Measurements from ENCODE around the gene SLC34A1. TPM values are rescaled to one million over a fixed set of nuclear protein-coding genes. Genes with fewer than 3 reads are reported as not detected.
A peak's percentile ranks its signal among the peaks of the same experiment; 100 is the strongest.

The SLC34A1 gene
- total RNA-seq, 3 donors from 2014 or later = not detected

- Mint-ChIP-seq H3K27me3 (ENCODE audit: low read depth) (no peaks in the 10 kb centered on the region), H3K4me1 (ENCODE audit: low read depth) (peaks cover 38% of the 10 kb centered on the region), H3K9me3 (no peaks in the 10 kb centered on the region), H3K36me3 (ENCODE audit: insufficient read depth) (no peaks in the 10 kb centered on the region), H3K4me3 (no peak overlapping the region)
- ATAC-seq = no peak
- DNase-seq = no peak
Observed at GRCh38 chr5:177383181-177383580, 1.1 kb upstream of the SLC34A1 start.

DNA sequence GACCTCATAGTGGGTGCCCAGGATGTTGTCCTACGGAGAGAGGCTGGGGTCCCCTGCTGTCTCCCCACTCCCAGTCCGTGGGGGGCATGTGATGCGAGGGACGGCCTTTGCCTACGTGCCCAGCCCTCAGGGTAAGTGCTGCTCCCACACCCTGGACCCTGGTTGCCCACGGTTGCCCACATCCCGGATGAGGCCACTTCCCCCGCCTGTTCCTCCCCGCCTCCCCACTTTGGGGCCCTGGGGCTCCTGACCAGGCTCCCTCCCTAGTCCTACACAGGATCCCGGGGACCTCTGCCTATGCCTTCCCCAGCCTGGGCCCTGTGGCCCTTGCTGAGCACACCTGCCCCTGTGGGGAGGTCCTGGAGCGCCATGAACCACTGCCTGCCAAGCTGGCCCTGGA lies 1.5 kb downstream of the SLC34A1 start:
- Mint-ChIP-seq H3K36me3 (ENCODE audit: insufficient read depth) (no peaks in the 10 kb centered on the region), H3K4me3 (no peak overlapping the region)
- no peak for ATAC-seq

DNA sequence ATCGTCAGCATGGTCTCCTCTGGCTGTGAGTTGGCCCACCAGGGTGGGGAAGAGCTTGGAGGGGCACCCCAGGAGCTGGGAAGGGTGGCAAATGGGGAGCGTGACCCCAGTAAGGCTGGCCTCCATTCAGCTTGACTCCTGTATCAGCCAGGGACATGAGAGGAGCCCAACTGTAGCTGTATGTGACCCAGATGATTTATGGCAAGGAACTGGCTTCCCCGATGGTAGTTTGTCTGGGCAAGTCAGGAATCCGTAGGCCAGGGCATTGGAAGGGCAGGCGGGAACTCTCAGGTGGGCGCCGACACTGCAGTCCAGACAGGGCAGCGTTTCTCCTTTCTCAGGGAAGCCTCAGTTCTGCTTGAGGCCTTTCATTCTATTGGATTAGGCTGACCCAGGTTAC lies 2.3 kb downstream of the SLC34A1 start:
- ATAC-seq = no peak
- Mint-ChIP-seq H3K4me1 (ENCODE audit: low read depth) (peaks cover 57% of the 10 kb centered on the region), H3K36me3 (ENCODE audit: insufficient read depth) (no peaks in the 10 kb centered on the region), H3K9me3 (no peaks in the 10 kb centered on the region), H3K27me3 (ENCODE audit: low read depth) (no peaks in the 10 kb centered on the region), H3K4me3 (no peak overlapping the region)
- no peak for DNase-seq

More for the DNA sequence above, 1.5 kb downstream of the SLC34A1 start:
- no peaks in the 10 kb centered on the region for H3K9me3 Mint-ChIP-seq
- peaks cover 51% of the 10 kb centered on the region for H3K4me1 Mint-ChIP-seq (ENCODE audit: low read depth)
- no peak for DNase-seq
- no peaks in the 10 kb centered on the region for H3K27me3 Mint-ChIP-seq (ENCODE audit: low read depth)

- no peaks in the 10 kb centered on the region for H3K27me3 Mint-ChIP-seq (ENCODE audit: low read depth)
- DNase-seq = no peak
- no peak for ATAC-seq
- H3K9me3 Mint-ChIP-seq = no peaks in the 10 kb centered on the region
- H3K4me1 Mint-ChIP-seq (ENCODE audit: low read depth) = peaks cover 55% of the 10 kb centered on the region
- H3K4me3 Mint-ChIP-seq = no peak overlapping the region
- H3K36me3 Mint-ChIP-seq (ENCODE audit: insufficient read depth) = no peaks in the 10 kb centered on the region
Observed at GRCh38 chr5:177387405-177387804, 3.2 kb downstream of the SLC34A1 start.

GRCh38 chr5:177388521-177389052 lies 4.4 kb downstream of the SLC34A1 start:
- H3K4me3 Mint-ChIP-seq = no peak overlapping the region
- H3K4me1 Mint-ChIP-seq (ENCODE audit: low read depth) = peaks cover 47% of the 10 kb centered on the region
- no peaks in the 10 kb centered on the region for H3K27me3 Mint-ChIP-seq (ENCODE audit: low read depth)
- DNase-seq (no peak), ATAC-seq (no peak)
- H3K36me3 Mint-ChIP-seq (ENCODE audit: insufficient read depth) = no peaks in the 10 kb centered on the region
- no peaks in the 10 kb centered on the region for H3K9me3 Mint-ChIP-seq

DNA sequence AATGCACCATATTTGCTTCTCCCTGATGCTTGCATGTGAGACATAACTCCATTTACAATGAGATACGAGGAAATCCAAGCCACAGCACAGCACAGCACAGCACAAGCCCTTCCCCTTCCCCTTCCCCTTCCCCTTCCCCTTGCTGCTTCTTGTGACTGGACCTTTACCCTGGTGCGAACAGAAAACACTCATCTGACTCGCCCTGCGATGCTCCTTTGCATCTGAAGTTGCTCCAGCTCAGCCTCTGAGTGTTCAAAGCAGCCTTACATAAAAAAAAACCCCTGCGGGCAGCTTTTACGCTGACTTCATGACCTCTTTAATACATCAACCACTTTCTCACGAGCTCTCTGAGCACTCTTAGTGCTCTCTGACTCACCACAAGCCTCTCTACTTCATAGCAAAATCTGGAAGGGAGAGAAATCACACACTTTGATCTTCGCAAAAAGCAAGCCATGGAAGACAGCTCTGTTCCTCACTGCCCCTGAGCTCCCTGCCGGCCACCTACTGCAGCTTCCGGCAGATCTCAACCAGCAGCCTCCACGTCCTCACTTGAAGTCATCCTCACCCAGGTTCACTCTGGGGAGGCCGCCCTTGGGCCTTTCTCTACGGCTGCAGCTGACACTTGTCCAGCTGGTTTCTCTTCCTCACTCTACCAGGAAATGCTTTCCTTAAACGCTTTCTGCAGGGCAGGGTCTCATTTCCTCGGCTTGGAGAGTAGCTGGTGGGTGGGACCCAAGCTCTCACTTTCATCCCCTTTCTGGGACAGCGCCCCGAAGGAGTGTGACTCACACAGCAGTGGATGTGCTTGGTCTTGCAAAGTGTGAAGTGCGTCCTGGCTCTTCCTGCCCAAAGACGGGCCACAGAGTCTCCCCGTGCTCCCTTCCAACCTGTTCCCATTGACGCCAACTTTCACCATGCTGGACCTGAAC lies 5.3 kb downstream of the SLC34A1 start:
- Mint-ChIP-seq H3K9me3 (no peaks in the 10 kb centered on the region), H3K4me3 (peak overlapping the region; percentile 61), H3K36me3 (ENCODE audit: insufficient read depth) (no peaks in the 10 kb centered on the region), H3K4me1 (ENCODE audit: low read depth) (peaks cover 44% of the 10 kb centered on the region), H3K27me3 (ENCODE audit: low read depth) (no peaks in the 10 kb centered on the region)
- ATAC-seq (peak; percentile 80 to 85), DNase-seq (peak; percentile 31)

- ATAC-seq (peak; percentile 67 to 70), DNase-seq (peak; percentile 88)
- Mint-ChIP-seq H3K36me3 (ENCODE audit: insufficient read depth) (no peaks in the 10 kb centered on the region), H3K9me3 (no peaks in the 10 kb centered on the region), H3K4me1 (ENCODE audit: low read depth) (peaks cover 39% of the 10 kb centered on the region), H3K27me3 (ENCODE audit: low read depth) (no peaks in the 10 kb centered on the region), H3K4me3 (no peak overlapping the region)
Observed at GRCh38 chr5:177390363-177391300, 6.4 kb downstream of the SLC34A1 start.

DNA sequence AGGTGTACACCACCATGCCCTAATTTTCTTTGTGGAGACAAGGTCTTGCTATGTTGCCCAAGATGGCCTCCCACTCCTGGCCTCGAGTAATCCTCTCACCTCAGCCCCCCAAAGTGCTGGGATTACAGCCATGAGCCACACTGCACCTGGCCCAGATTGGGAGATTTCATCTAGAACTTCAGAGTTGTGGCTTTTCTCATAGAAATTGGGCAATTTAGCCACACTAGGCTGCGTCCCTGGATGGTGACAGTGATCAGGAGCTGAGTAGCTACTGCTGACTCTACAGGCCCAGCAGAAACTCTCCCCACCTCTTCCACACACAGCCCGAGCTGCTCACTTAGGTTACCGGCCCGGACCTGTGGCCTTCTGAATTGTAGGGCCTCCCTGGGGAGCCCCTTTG lies 8.5 kb downstream of the SLC34A1 start:
- Mint-ChIP-seq H3K9me3 (no peaks in the 10 kb centered on the region), H3K27me3 (ENCODE audit: low read depth) (no peaks in the 10 kb centered on the region), H3K36me3 (ENCODE audit: insufficient read depth) (no peaks in the 10 kb centered on the region), H3K4me1 (ENCODE audit: low read depth) (peaks cover 36% of the 10 kb centered on the region), H3K4me3 (no peak overlapping the region)
- ATAC-seq (no peak), DNase-seq (no peak)

DNA sequence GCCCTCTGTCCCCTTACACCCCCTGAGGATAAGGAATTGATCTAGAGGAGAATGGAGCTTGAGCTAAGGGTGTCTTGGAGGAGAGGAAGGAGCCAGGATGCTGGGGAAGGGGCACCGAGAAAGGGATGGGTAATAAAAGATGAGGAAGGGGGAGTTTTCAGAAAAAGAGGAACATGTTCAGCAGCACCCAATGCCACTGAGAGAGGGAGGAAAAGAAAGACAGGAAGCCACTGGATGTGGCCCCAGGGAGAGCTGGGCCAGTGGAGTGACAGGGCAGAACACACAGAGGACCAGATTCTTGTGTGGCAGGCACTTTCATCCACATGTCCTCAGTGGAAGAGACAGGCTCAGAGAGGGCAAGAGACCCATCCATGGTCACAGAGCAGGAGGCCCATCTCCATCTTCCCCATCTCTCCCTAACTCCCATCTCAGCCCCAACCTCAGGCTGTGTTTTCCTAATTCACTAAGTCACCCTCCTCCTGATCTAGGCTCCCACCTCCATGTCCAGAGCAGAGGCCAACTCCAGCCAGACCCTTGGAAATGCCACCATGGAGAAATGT lies 9.1 kb downstream of the SLC34A1 start:
- no peak for DNase-seq
- no peak overlapping the region for H3K4me3 Mint-ChIP-seq
- no peaks in the 10 kb centered on the region for H3K27me3 Mint-ChIP-seq (ENCODE audit: low read depth)
- no peaks in the 10 kb centered on the region for H3K36me3 Mint-ChIP-seq (ENCODE audit: insufficient read depth)
- no peak for ATAC-seq
- H3K4me1 Mint-ChIP-seq (ENCODE audit: low read depth) = peaks cover 32% of the 10 kb centered on the region
- no peaks in the 10 kb centered on the region for H3K9me3 Mint-ChIP-seq

GRCh38 chr5:177393990-177394389 lies 9.8 kb downstream of the SLC34A1 start:
- Mint-ChIP-seq H3K27me3 (ENCODE audit: low read depth) (no peaks in the 10 kb centered on the region), H3K4me3 (no peak overlapping the region), H3K36me3 (ENCODE audit: insufficient read depth) (no peaks in the 10 kb centered on the region), H3K9me3 (no peaks in the 10 kb centered on the region), H3K4me1 (ENCODE audit: low read depth) (peaks cover 25% of the 10 kb centered on the region)
- ATAC-seq = no peak
- DNase-seq = no peak

GRCh38 chr5:177396078-177396477 lies 11.8 kb downstream of the SLC34A1 start:
- H3K27me3 Mint-ChIP-seq (ENCODE audit: low read depth) = no peaks in the 10 kb centered on the region

DNA sequence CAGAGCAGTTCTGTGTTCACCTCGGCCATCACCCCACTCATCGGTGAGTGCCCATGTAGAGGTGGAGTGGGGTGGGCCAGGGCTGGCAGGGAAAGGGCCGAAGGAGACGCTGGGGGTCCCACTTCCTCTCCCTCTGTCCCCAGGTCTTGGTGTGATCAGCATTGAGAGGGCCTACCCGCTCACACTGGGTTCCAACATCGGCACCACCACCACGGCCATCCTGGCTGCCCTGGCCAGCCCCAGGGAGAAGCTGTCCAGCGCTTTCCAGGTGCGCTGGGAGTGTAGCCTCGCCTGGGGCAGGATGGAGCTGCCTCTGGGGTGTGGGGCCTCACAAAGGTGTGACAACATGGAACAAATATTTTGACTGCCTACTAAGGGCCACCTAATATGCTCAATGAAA lies 12.6 kb downstream of the SLC34A1 start:
- Mint-ChIP-seq H3K4me3 (no peak overlapping the region), H3K27me3 (ENCODE audit: low read depth) (no peaks in the 10 kb centered on the region), H3K9me3 (no peaks in the 10 kb centered on the region), H3K36me3 (ENCODE audit: insufficient read depth) (no peaks in the 10 kb centered on the region), H3K4me1 (ENCODE audit: low read depth) (no peaks in the 10 kb centered on the region)
- DNase-seq (no peak), ATAC-seq (no peak)

More at GRCh38 chr5:177396078-177396477, 11.8 kb downstream of the SLC34A1 start:
- DNase-seq = no peak
- Mint-ChIP-seq H3K9me3 (no peaks in the 10 kb centered on the region), H3K36me3 (ENCODE audit: insufficient read depth) (no peaks in the 10 kb centered on the region), H3K4me1 (ENCODE audit: low read depth) (peaks cover 5% of the 10 kb centered on the region), H3K4me3 (no peak overlapping the region)
- no peak for ATAC-seq

- Mint-ChIP-seq H3K4me1 (ENCODE audit: low read depth) (peaks cover 6% of the 10 kb centered on the region), H3K4me3 (no peak overlapping the region), H3K27me3 (ENCODE audit: low read depth) (no peaks in the 10 kb centered on the region), H3K9me3 (no peaks in the 10 kb centered on the region), H3K36me3 (ENCODE audit: insufficient read depth) (no peaks in the 10 kb centered on the region)
- ATAC-seq (no peak), DNase-seq (no peak)
Observed at GRCh38 chr5:177397875-177398390, 13.7 kb downstream of the SLC34A1 start.
